IMR-90 (cell line): ENCODE measurements around the gene SCN4A. TPM values are rescaled to one million over a fixed set of nuclear protein-coding genes. Genes with fewer than 3 reads are reported as not detected.

Source experiments
- ATAC-seq: fragments of 200-7000 bp; cut with Tn5 transposase; 2 replicates; pipeline ENCODE4 v1.9.1; 2020; ENCODE audit warnings: low read depth, mild to moderate bottlenecking, moderate library complexity
- BruUV-seq: library from RNA; stranded (reverse); fragments of 400-500 nt; replicated peaks from 2 replicates; lab custom pipeline; 2021; lab: Mats Ljungman, UMichigan
- CTCF ChIA-PET: fragments of 300-600 bp; formaldehyde crosslinking; extraction: SDS; loops from one replicate; lab custom pipeline; 2021; ENCODE audit warnings: antibody characterized with exemption; lab: Yijun Ruan, JAX
- POLR2A ChIA-PET: fragments of 300-600 bp; sonication (Branson Sonifier 250); formaldehyde crosslinking; loops from one replicate; lab custom pipeline; 2022; ENCODE audit warnings: antibody characterized with exemption; ENCODE audit not compliant: unreplicated experiment; lab: Charles Lee
- DNase-seq: peaks from one replicate; pipeline ENCODE4 v3.0.0; 2013
- H2AFZ ChIP-seq: replicated peaks from 2 replicates; pipeline ENCODE3; 2013; ENCODE audit warnings: low read length, mild to moderate bottlenecking; ENCODE audit not compliant: poor library complexity
- H2AK5ac ChIP-seq: 2 replicates; pipeline ENCODE4 v1.6.1; 2013; ENCODE audit warnings: low read depth, low read length, inconsistent platforms
- H2AK9ac ChIP-seq: replicated peaks from 2 replicates; pipeline ENCODE3; 2013; ENCODE audit warnings: mild to moderate bottlenecking, low read depth, low read length, moderate library complexity; ENCODE audit not compliant: poor library complexity
- H2BK120ac ChIP-seq: 2 replicates; pipeline ENCODE4 v1.6.1; 2013; ENCODE audit warnings: low read depth, low read length, inconsistent platforms
- H2BK15ac ChIP-seq: 3 replicates; pipeline ENCODE4 v1.6.1; 2013; ENCODE audit warnings: low read depth, low read length, inconsistent platforms
- H2BK20ac ChIP-seq: 2 replicates; pipeline ENCODE4 v1.6.1; 2013; ENCODE audit warnings: low read depth, mild to moderate bottlenecking, inconsistent platforms, low read length, moderate library complexity
- H2BK5ac ChIP-seq: 2 replicates; pipeline ENCODE4 v1.6.1; 2013; ENCODE audit warnings: mild to moderate bottlenecking, low read depth, low read length, inconsistent platforms; ENCODE audit not compliant: poor library complexity, severe bottlenecking
- H3K14ac ChIP-seq: replicated peaks from 2 replicates; pipeline ENCODE4 v1.6.1; 2013; ENCODE audit warnings: low read depth, low read length, inconsistent platforms
- H3K18ac ChIP-seq: 2 replicates; pipeline ENCODE4 v1.6.1; 2013; ENCODE audit warnings: low read depth, low read length, control low read depth
- H3K23ac ChIP-seq: 2 replicates; pipeline ENCODE4 v1.6.1; 2013; ENCODE audit warnings: low read depth, low read length, inconsistent platforms
- H3K27ac ChIP-seq: 2 replicates; pipeline ENCODE4 v1.5.1; 2013; ENCODE audit warnings: mild to moderate bottlenecking, control low read depth, low read length; ENCODE audit not compliant: insufficient read depth
- H3K27me3 ChIP-seq: 2 replicates; pipeline ENCODE4 v1.6.1; 2013; ENCODE audit warnings: low read length; ENCODE audit not compliant: control insufficient read depth, insufficient read depth
- H3K36me3 ChIP-seq: 2 replicates; pipeline ENCODE4 v1.6.1; 2013; ENCODE audit warnings: low read length, mixed read lengths; ENCODE audit not compliant: control insufficient read depth, insufficient read depth
- H3K4ac ChIP-seq: 2 replicates; pipeline ENCODE4 v1.6.1; 2013; ENCODE audit warnings: low read depth, low read length, inconsistent platforms
- H3K4me1 ChIP-seq: 2 replicates; pipeline ENCODE4 v1.6.1; 2013; ENCODE audit warnings: low read length, mixed read lengths; ENCODE audit not compliant: control insufficient read depth, insufficient read depth
- H3K4me2 ChIP-seq: 2 replicates; pipeline ENCODE4 v1.6.1; 2013; ENCODE audit warnings: low read depth, mild to moderate bottlenecking, control low read depth, low read length, moderate library complexity
- H3K4me3 ChIP-seq: 2 replicates; pipeline ENCODE4 v1.5.1; 2013; ENCODE audit warnings: low read depth, mild to moderate bottlenecking, control low read depth, low read length, moderate library complexity; ENCODE audit not compliant: insufficient read depth
- H3K56ac ChIP-seq: 2 replicates; pipeline ENCODE4 v1.6.1; 2013; ENCODE audit warnings: low read length, inconsistent platforms; ENCODE audit not compliant: insufficient read depth; ENCODE audit errors: extremely low read depth
- H3K79me1 ChIP-seq, 2 experiments: 2 replicates each; pipeline ENCODE4 v1.6.1; 2013; ENCODE audit warnings: low read length in 2 of 2, inconsistent platforms in 1 of 2, low read depth in 1 of 2
- H3K9ac ChIP-seq: 2 replicates; pipeline ENCODE4 v1.6.1; 2013; ENCODE audit warnings: low read depth, low read length, control low read depth
- H3K9me1 ChIP-seq: 2 replicates; pipeline ENCODE4 v1.6.1; 2013; ENCODE audit warnings: low read length, inconsistent platforms; ENCODE audit not compliant: insufficient read depth
- H3K9me3 ChIP-seq: 2 replicates; pipeline ENCODE4 v1.6.1; 2013; ENCODE audit warnings: low read length; ENCODE audit not compliant: control insufficient read depth, insufficient read depth
- H4K20me1 ChIP-seq: 2 replicates; pipeline ENCODE4 v1.6.1; 2013; ENCODE audit warnings: low read length, inconsistent platforms; ENCODE audit not compliant: insufficient read depth
- H4K5ac ChIP-seq: 2 replicates; pipeline ENCODE4 v1.6.1; 2013; ENCODE audit warnings: mild to moderate bottlenecking, low read depth, low read length, control low read depth
- H4K8ac ChIP-seq, 2 experiments: 2 replicates each; pipeline ENCODE4 v1.6.1; 2013; ENCODE audit warnings: low read depth in 2 of 2, low read length in 2 of 2, control low read depth in 1 of 2, inconsistent platforms in 1 of 2
- H4K91ac ChIP-seq: 2 replicates; pipeline ENCODE4 v1.6.1; 2013; ENCODE audit warnings: low read depth, low read length, inconsistent platforms; ENCODE audit not compliant: insufficient read depth
- BHLHE40 ChIP-seq: fragments of 150-350 bp; IDR thresholded peaks from 2 replicates; pipeline ENCODE4 v1.6.1; 2016; ENCODE audit warnings: mild to moderate bottlenecking, low read depth, low read length
- CEBPB ChIP-seq: IDR thresholded peaks from 2 replicates; pipeline ENCODE4 v1.6.1; 2012; ENCODE audit warnings: low read depth, low read length, improper control_type of control experiment
- CHD1 ChIP-seq: IDR thresholded peaks from 2 replicates; pipeline ENCODE4 v1.6.1; 2012; ENCODE audit warnings: low read depth, low read length, improper control_type of control experiment
- CTCF ChIP-seq: conservative IDR thresholded peaks from 2 replicates; pipeline ENCODE4 v1.5.1; 2012; ENCODE audit warnings: mild to moderate bottlenecking, low read depth, low read length, improper control_type of control experiment
- FOS ChIP-seq: fragments of 150-350 bp; IDR thresholded peaks from 2 replicates; pipeline ENCODE4 v1.6.1; 2016; ENCODE audit warnings: low read depth, low read length
- MAFK ChIP-seq: IDR thresholded peaks from 2 replicates; pipeline ENCODE4 v1.6.1; 2012; ENCODE audit warnings: low read depth, low read length, improper control_type of control experiment
- MAZ ChIP-seq: IDR thresholded peaks from 2 replicates; pipeline ENCODE4 v1.6.1; 2012; ENCODE audit warnings: low read depth, mild to moderate bottlenecking, low read length, improper control_type of control experiment, moderate library complexity, borderline replicate concordance
- MXI1 ChIP-seq: IDR thresholded peaks from 2 replicates; pipeline ENCODE4 v1.6.1; 2012; ENCODE audit warnings: low read depth, mild to moderate bottlenecking, low read length, moderate library complexity, borderline replicate concordance
- NFE2L2 ChIP-seq: fragments of 150-350 bp; IDR thresholded peaks from 2 replicates; pipeline ENCODE4 v1.6.1; 2016; ENCODE audit warnings: low read depth, mild to moderate bottlenecking, low read length
- POLR2A ChIP-seq: IDR thresholded peaks from 2 replicates; pipeline ENCODE4 v1.6.1; 2012; ENCODE audit warnings: mild to moderate bottlenecking, low read depth, low read length
- RAD21 ChIP-seq: IDR thresholded peaks from 2 replicates; pipeline ENCODE4 v1.6.1; 2012; ENCODE audit warnings: low read length, improper control_type of control experiment
- RCOR1 ChIP-seq: IDR thresholded peaks from 2 replicates; pipeline ENCODE4 v1.6.1; 2012; ENCODE audit warnings: mild to moderate bottlenecking, low read length, improper control_type of control experiment; ENCODE audit not compliant: insufficient replicate concordance
- RFX5 ChIP-seq: IDR thresholded peaks from 2 replicates; pipeline ENCODE4 v1.8.0; 2012; ENCODE audit warnings: low read depth, mild to moderate bottlenecking, low read length, moderate library complexity
- SMC3 ChIP-seq: fragments of 150-350 bp; IDR thresholded peaks from 2 replicates; pipeline ENCODE4 v1.6.1; 2016; ENCODE audit warnings: low read depth, mild to moderate bottlenecking, antibody characterized with exemption, low read length, moderate library complexity
- USF2 ChIP-seq: fragments of 150-350 bp; IDR thresholded peaks from 2 replicates; pipeline ENCODE4 v1.6.1; 2017; ENCODE audit warnings: mild to moderate bottlenecking, antibody characterized with exemption, low read length, low read depth
- WGBS, 2 experiments: methylation state at CpG; one replicate each; pipeline versions ENCODE4 v1.1.5 to v1.1.7; 2013; ENCODE audit warnings: missing lambda C conversion rate in 2 of 2; ENCODE audit not compliant: insufficient read length in 1 of 2; ENCODE audit errors: extremely low coverage in 2 of 2; 5-methylcytosine and 5-hydroxymethylcytosine counted together
- dilution Hi-C: fragments of 300-500 bp; cut with HindIII; formaldehyde crosslinking; loops from one replicate; pipeline ENCODE4 v1.14.3; 2018; ENCODE audit warnings: low sequenced_read_pairs; ENCODE audit not compliant: unreplicated experiment
- in situ Hi-C: fragments of 300-500 bp; cut with MboI; formaldehyde crosslinking; loops from 3 replicates; pipeline ENCODE4 v1.14.3; 2019; ENCODE audit warnings: low sequenced_read_pairs, inconsistent platforms, mixed read lengths
- intact Hi-C: fragments of 100-400 bp; cut with micrococcal nuclease; formaldehyde crosslinking; loops from 2 replicates; pipeline ENCODE4 v1.10.0; 2022
- polyA plus RNA-seq, 3 experiments: library from polyadenylated mRNA; depleted of rRNA; stranded (reverse); fragments of >200 nt; gene quantifications; 2 replicates each; pipeline ENCODE4 v1.2.3, GENCODE V29; 2012; ENCODE audit warnings: low replicate concordance in 1 of 3
- total RNA-seq: library from RNA; depleted of rRNA; stranded (reverse); fragments of >200 nt; gene quantifications from 2 replicates; pipeline ENCODE4 v1.2.3, GENCODE V29; 2012
- TF ChIP-seq, protein P1 (sequence below): fragments of 150-350 bp; IDR thresholded peaks from 2 replicates; pipeline ENCODE4 v1.6.1; 2016; ENCODE audit warnings: low read depth, mild to moderate bottlenecking, low read length, moderate library complexity, borderline replicate concordance

The SCN4A gene
- total and polyA plus RNA-seq, 2 of the 4 experiments (the other 2 are of a cell fraction): not detected

GRCh38 chr17:63962298-63962744 is 10.4 kb downstream of the SCN4A start:
- H2BK15ac ChIP-seq: no peak overlapping the region
- H2AK5ac ChIP-seq: no peak overlapping the region
- H3K27ac ChIP-seq: no peak overlapping the region
- WGBS, 2 experiments: 20% methylated on average over 1 of the region's 10 CpGs; no CpG with 5 or more reads in 1 of the 2 experiments
- H2AK9ac ChIP-seq: no peak overlapping the region
- no peak overlapping the region for H2BK5ac ChIP-seq
- ChIA-PET CTCF (interaction anchor here (1.1 kb wide), 1 partner anchor 17 kb away, joined by 3 read pairs; no protein-coding TSS in a partner anchor), POLR2A (no interaction called here)
- intact Hi-C loops (no loop called here), dilution Hi-C loops (no loop called here), in situ Hi-C loops (no loop called here)
- no peak overlapping the region for H3K9ac ChIP-seq
- ATAC-seq (no peak), DNase-seq (no peak)
- no peaks in the 10 kb centered on the region for H3K36me3 ChIP-seq
- no peak overlapping the region for H3K56ac ChIP-seq
- H4K91ac ChIP-seq: no peak overlapping the region
- no peak overlapping the region for H3K4ac ChIP-seq
- H4K8ac ChIP-seq: no peak overlapping the region
- H4K5ac ChIP-seq: no peak overlapping the region
- H3K27me3 ChIP-seq: peaks cover 24% of the 10 kb centered on the region
- TF ChIP-seq RAD21 (no peak), MAFK (no peak), RFX5 (no peak), CTCF (no peak), USF2 (no peak), CEBPB (no peak), MXI1 (no peak), BHLHE40 (no peak), NFE2L2 (no peak), FOS (no peak), CHD1 (no peak), POLR2A (no peak), MAZ (no peak), RCOR1 (no peak), SMC3 (no peak)
- TF ChIP-seq, protein P1, sequence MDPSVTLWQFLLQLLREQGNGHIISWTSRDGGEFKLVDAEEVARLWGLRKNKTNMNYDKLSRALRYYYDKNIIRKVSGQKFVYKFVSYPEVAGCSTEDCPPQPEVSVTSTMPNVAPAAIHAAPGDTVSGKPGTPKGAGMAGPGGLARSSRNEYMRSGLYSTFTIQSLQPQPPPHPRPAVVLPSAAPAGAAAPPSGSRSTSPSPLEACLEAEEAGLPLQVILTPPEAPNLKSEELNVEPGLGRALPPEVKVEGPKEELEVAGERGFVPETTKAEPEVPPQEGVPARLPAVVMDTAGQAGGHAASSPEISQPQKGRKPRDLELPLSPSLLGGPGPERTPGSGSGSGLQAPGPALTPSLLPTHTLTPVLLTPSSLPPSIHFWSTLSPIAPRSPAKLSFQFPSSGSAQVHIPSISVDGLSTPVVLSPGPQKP: no peak
- H3K79me1 ChIP-seq: no peaks in the 10 kb centered on the region
- BruUV-seq: no TSS peak
- no peaks in the 10 kb centered on the region for H3K9me3 ChIP-seq
- no peak overlapping the region for H2BK120ac ChIP-seq
- no peak overlapping the region for H3K4me2 ChIP-seq
- H2BK20ac ChIP-seq: no peak overlapping the region
- H3K9me1 ChIP-seq: peaks cover 3% of the 10 kb centered on the region; the same call in 1 of the 2 replicates
- no peaks in the 10 kb centered on the region for H3K4me1 ChIP-seq
- peak overlapping the region; percentile 67 for H2AFZ ChIP-seq
- no peaks in the 10 kb centered on the region for H4K20me1 ChIP-seq
- H3K18ac ChIP-seq: no peak overlapping the region
- no peak overlapping the region for H3K14ac ChIP-seq
- H3K23ac ChIP-seq: no peak overlapping the region
- H3K4me3 ChIP-seq: no peak overlapping the region
